Neural progenitor cell (in vitro differentiated cells): Measurements from ENCODE around the gene ELAPOR1. TPM values are rescaled to one million over a fixed set of nuclear protein-coding genes. Genes with fewer than 3 reads are reported as not detected.

Experiments
- DNase-seq: peaks from one replicate; pipeline ENCODE4 v3.0.0-alpha.2; 2016; ENCODE audit warnings: low spot score
- H2AFZ ChIP-seq: fragments of 200-600 bp; sonication (generic); replicated peaks from 2 replicates; pipeline ENCODE4 v1.6.1; 2016; ENCODE audit warnings: antibody characterized with exemption
- H3F3A ChIP-seq: fragments of 200-600 bp; sonication (generic); 2 replicates; pipeline ENCODE4 v1.6.1; 2016; ENCODE audit warnings: antibody characterized with exemption, low read depth
- H3K27ac ChIP-seq: fragments of 200-600 bp; sonication (generic); 2 replicates; pipeline ENCODE4 v1.5.1; 2016; ENCODE audit warnings: mild to moderate bottlenecking
- H3K27me3 ChIP-seq: fragments of 200-600 bp; sonication (generic); 2 replicates; pipeline ENCODE4 v1.6.1; 2016; ENCODE audit warnings: mild to moderate bottlenecking, moderate library complexity
- H3K36me3 ChIP-seq: fragments of 200-600 bp; sonication (generic); 2 replicates; pipeline ENCODE4 v1.5.1; 2016
- H3K4me1 ChIP-seq: fragments of 200-600 bp; sonication (generic); 2 replicates; pipeline ENCODE4 v1.6.1; 2016; ENCODE audit warnings: mixed run types
- H3K4me2 ChIP-seq: fragments of 200-600 bp; sonication (generic); 2 replicates; pipeline ENCODE4 v1.6.1; 2016
- H3K4me3 ChIP-seq: fragments of 200-600 bp; sonication (generic); 2 replicates; pipeline ENCODE4 v1.5.1; 2016
- H3K79me2 ChIP-seq: fragments of 200-600 bp; sonication (generic); 2 replicates; pipeline ENCODE4 v1.6.1; 2016; ENCODE audit warnings: low read depth
- H3K9ac ChIP-seq: fragments of 200-600 bp; sonication (generic); 2 replicates; pipeline ENCODE4 v1.6.1; 2016
- H3K9me3 ChIP-seq: fragments of 200-600 bp; sonication (generic); 2 replicates; pipeline ENCODE4 v1.5.1; 2016; ENCODE audit warnings: low read depth
- H4K20me1 ChIP-seq: fragments of 200-600 bp; sonication (generic); 2 replicates; pipeline ENCODE4 v1.6.1; 2016; ENCODE audit warnings: low read depth
- H3K27ac Mint-ChIP-seq: 3 replicates; pipeline ENCODE4 v1.8.0; 2021; ENCODE audit warnings: mixed read lengths
- H3K27me3 Mint-ChIP-seq: 2 replicates; pipeline ENCODE4 v1.8.0; 2022; ENCODE audit warnings: low read depth, mild to moderate bottlenecking, inconsistent platforms, moderate library complexity, mixed read lengths; ENCODE audit not compliant: insufficient read depth
- H3K36me3 Mint-ChIP-seq: 3 replicates; pipeline ENCODE4 v1.8.0; 2021; ENCODE audit warnings: mixed read lengths
- H3K4me1 Mint-ChIP-seq: 3 replicates; pipeline ENCODE4 v1.8.0; 2021; ENCODE audit warnings: mixed read lengths
- H3K4me3 Mint-ChIP-seq: 3 replicates; pipeline ENCODE4 v1.8.0; 2021; ENCODE audit warnings: mild to moderate bottlenecking, moderate library complexity, mixed read lengths
- H3K9me3 Mint-ChIP-seq: 3 replicates; pipeline ENCODE4 v1.8.0; 2020; ENCODE audit warnings: mixed read lengths
- EZH2 ChIP-seq: fragments of 200-600 bp; sonication (generic); IDR thresholded peaks from 2 replicates; pipeline ENCODE4 v1.6.1; 2017; ENCODE audit warnings: antibody characterized with exemption, mild to moderate bottlenecking, moderate library complexity
- EZH2phosphoT487 ChIP-seq: fragments of 200-600 bp; sonication (generic); IDR thresholded peaks from 2 replicates; pipeline ENCODE4 v1.6.1; 2017; ENCODE audit warnings: antibody characterized with exemption
- total RNA-seq: library from RNA; depleted of rRNA; stranded (reverse); fragments of >200 nt; gene quantifications from 2 replicates; pipeline ENCODE4 v1.2.3, GENCODE V29; 2015; ENCODE audit warnings: low replicate concordance
- TF ChIP-seq, protein P1 (sequence below): fragments of 200-600 bp; sonication (generic); IDR thresholded peaks from 2 replicates; pipeline ENCODE4 v1.5.1; 2017; ENCODE audit warnings: antibody characterized with exemption, mild to moderate bottlenecking

Gene ELAPOR1
- total RNA-seq, 1 donor from 2014 or later, result 1.5 TPM

- Mint-ChIP-seq H3K27me3 (peaks cover 3% of the 10 kb centered on the region), H3K36me3 (peaks cover 2% of the 10 kb centered on the region), H3K4me1 (peaks cover 28% of the 10 kb centered on the region), H3K27ac (no peak overlapping the region), H3K4me3 (no peak overlapping the region), H3K9me3 (peaks cover 2% of the 10 kb centered on the region)
- no peak overlapping the region for H3K9ac ChIP-seq
- peaks cover 13% of the 10 kb centered on the region for H3F3A ChIP-seq
- no peaks in the 10 kb centered on the region for H3K9me3 ChIP-seq
- H4K20me1 ChIP-seq, result no peaks in the 10 kb centered on the region
- H3K27ac ChIP-seq, result no peak overlapping the region
- H3K4me1 ChIP-seq, result peaks cover 9% of the 10 kb centered on the region
- TF ChIP-seq, protein P1, sequence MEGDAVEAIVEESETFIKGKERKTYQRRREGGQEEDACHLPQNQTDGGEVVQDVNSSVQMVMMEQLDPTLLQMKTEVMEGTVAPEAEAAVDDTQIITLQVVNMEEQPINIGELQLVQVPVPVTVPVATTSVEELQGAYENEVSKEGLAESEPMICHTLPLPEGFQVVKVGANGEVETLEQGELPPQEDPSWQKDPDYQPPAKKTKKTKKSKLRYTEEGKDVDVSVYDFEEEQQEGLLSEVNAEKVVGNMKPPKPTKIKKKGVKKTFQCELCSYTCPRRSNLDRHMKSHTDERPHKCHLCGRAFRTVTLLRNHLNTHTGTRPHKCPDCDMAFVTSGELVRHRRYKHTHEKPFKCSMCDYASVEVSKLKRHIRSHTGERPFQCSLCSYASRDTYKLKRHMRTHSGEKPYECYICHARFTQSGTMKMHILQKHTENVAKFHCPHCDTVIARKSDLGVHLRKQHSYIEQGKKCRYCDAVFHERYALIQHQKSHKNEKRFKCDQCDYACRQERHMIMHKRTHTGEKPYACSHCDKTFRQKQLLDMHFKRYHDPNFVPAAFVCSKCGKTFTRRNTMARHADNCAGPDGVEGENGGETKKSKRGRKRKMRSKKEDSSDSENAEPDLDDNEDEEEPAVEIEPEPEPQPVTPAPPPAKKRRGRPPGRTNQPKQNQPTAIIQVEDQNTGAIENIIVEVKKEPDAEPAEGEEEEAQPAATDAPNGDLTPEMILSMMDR, result no peak
- TF ChIP-seq EZH2 (no peak), EZH2phosphoT487 (no peak)
- H3K4me2 ChIP-seq, result no peak overlapping the region
- H2AFZ ChIP-seq, result no peak overlapping the region
- no peaks in the 10 kb centered on the region for H3K27me3 ChIP-seq
- no peak overlapping the region for H3K4me3 ChIP-seq
- H3K36me3 ChIP-seq, result no peaks in the 10 kb centered on the region
- DNase-seq, result no peak
- H3K79me2 ChIP-seq, result peaks cover 14% of the 10 kb centered on the region
These were observed 34.7 kb upstream of the ELAPOR1 start for GRCh38 chr1:109079240-109079622.

GRCh38 chr1:109080441-109081082, 33.4 kb upstream of the ELAPOR1 start:
- no peak overlapping the region for H3K27ac Mint-ChIP-seq
- Histone ChIP-seq H4K20me1 (no peaks in the 10 kb centered on the region), H3K9me3 (no peaks in the 10 kb centered on the region), H3K79me2 (peaks cover 2% of the 10 kb centered on the region), H3K4me2 (no peak overlapping the region), H3K27ac (no peak overlapping the region), H3K4me1 (peaks cover 5% of the 10 kb centered on the region), H3K9ac (no peak overlapping the region), H3F3A (peaks cover 13% of the 10 kb centered on the region), H3K27me3 (no peaks in the 10 kb centered on the region), H2AFZ (no peak overlapping the region), H3K36me3 (no peaks in the 10 kb centered on the region), H3K4me3 (no peak overlapping the region)
- peaks cover 2% of the 10 kb centered on the region for H3K9me3 Mint-ChIP-seq
- peaks cover 21% of the 10 kb centered on the region for H3K4me1 Mint-ChIP-seq
- no peaks in the 10 kb centered on the region for H3K36me3 Mint-ChIP-seq
- no peak for TF ChIP-seq EZH2
- TF ChIP-seq, protein P1, result no peak
- no peak for TF ChIP-seq EZH2phosphoT487
- no peak overlapping the region for H3K4me3 Mint-ChIP-seq
- DNase-seq, result no peak
- peaks cover 3% of the 10 kb centered on the region for H3K27me3 Mint-ChIP-seq

DNA sequence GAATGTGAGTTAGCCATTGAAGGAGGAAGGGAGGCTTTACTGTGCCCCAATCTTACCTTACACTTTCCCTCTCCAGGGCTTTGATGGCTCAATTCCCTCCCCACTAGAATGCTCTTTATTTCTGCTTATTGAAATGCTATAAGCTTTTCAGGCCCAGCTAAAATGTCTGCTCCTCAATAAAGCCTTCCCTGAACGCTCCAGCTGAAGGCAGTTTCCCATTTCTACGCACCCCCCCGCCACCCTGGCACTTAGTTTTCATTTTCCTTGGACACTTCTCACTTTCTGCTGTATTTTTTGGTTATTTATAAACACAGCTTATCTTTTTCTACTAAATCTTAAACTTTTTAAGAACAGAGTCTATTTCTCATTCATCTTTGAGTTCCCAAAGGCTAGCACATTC, 30.4 kb upstream of the ELAPOR1 start:
- Histone ChIP-seq H3K9ac (no peak overlapping the region), H4K20me1 (no peaks in the 10 kb centered on the region), H3K27ac (no peak overlapping the region), H3K4me3 (no peak overlapping the region), H2AFZ (no peak overlapping the region), H3K4me1 (no peaks in the 10 kb centered on the region), H3K79me2 (no peaks in the 10 kb centered on the region), H3F3A (peaks cover 4% of the 10 kb centered on the region), H3K4me2 (no peak overlapping the region), H3K36me3 (no peaks in the 10 kb centered on the region), H3K9me3 (no peaks in the 10 kb centered on the region), H3K27me3 (no peaks in the 10 kb centered on the region)
- H3K9me3 Mint-ChIP-seq, result peaks cover 2% of the 10 kb centered on the region
- no peak overlapping the region for H3K4me3 Mint-ChIP-seq
- no peaks in the 10 kb centered on the region for H3K36me3 Mint-ChIP-seq
- peaks cover 3% of the 10 kb centered on the region for H3K27me3 Mint-ChIP-seq
- no peak for DNase-seq
- peaks cover 15% of the 10 kb centered on the region for H3K4me1 Mint-ChIP-seq
- no peak overlapping the region for H3K27ac Mint-ChIP-seq
- no peak for TF ChIP-seq EZH2phosphoT487

- H3K27me3 ChIP-seq, result no peaks in the 10 kb centered on the region
- H3K79me2 ChIP-seq, result no peaks in the 10 kb centered on the region
- H3K4me1 ChIP-seq, result no peaks in the 10 kb centered on the region
- H3K9ac ChIP-seq, result no peak overlapping the region
- no peak overlapping the region for H3K4me2 ChIP-seq
- peaks cover 2% of the 10 kb centered on the region for H3K9me3 Mint-ChIP-seq
- H3K27ac Mint-ChIP-seq, result peak overlapping the region; percentile 35
- H4K20me1 ChIP-seq, result no peaks in the 10 kb centered on the region
- peaks cover 16% of the 10 kb centered on the region for H3K4me1 Mint-ChIP-seq
- TF ChIP-seq EZH2phosphoT487 (no peak), EZH2 (no peak)
- TF ChIP-seq, protein P1, result no peak
- peaks cover under 1% of the 10 kb centered on the region for H3K36me3 Mint-ChIP-seq
- H2AFZ ChIP-seq, result no peak overlapping the region
- no peak overlapping the region for H3K4me3 Mint-ChIP-seq
- H3K4me3 ChIP-seq, result no peak overlapping the region
- no peaks in the 10 kb centered on the region for H3K9me3 ChIP-seq
- peaks cover 9% of the 10 kb centered on the region for H3F3A ChIP-seq
- no peak overlapping the region for H3K27ac ChIP-seq
- no peak for DNase-seq
- peaks cover 3% of the 10 kb centered on the region for H3K27me3 Mint-ChIP-seq
- no peaks in the 10 kb centered on the region for H3K36me3 ChIP-seq
These were observed 30.0 kb upstream of the ELAPOR1 start for GRCh38 chr1:109083923-109084322.
